Breast epithelium (tissue), 4 donors: ENCODE measurements around the gene GFPT2. TPM values are rescaled to one million over a fixed set of nuclear protein-coding genes. Genes with fewer than 3 reads are reported as not detected.

Source experiments
- DNase-seq, 2 donors: peaks; one replicate each; pipeline ENCODE4 v3.0.0-alpha.2; 2019; ENCODE audit warnings: low spot score in 2 of 2
- H3K27ac ChIP-seq, 2 donors: fragments of 200-600 bp; sonication (generic) in 1 of 2; one replicate each; pipeline ENCODE4 v1.5.1; 2016 to 2019; ENCODE audit warnings: mild to moderate bottlenecking in 1 of 2
- H3K27me3 ChIP-seq, 2 donors: fragments of 200-600 bp; sonication (generic) in 1 of 2; one replicate each; pipeline versions ENCODE4 v1.5.1 to v1.6.0; 2017 to 2019; ENCODE audit warnings: control low read depth in 1 of 2, mild to moderate bottlenecking in 1 of 2
- H3K36me3 ChIP-seq: fragments of 200-600 bp; one replicate; pipeline ENCODE4 v1.5.1; 2019
- H3K4me1 ChIP-seq, 2 donors: fragments of 200-600 bp; sonication (generic); one replicate each; pipeline ENCODE4 v1.5.1; 2016 to 2019; ENCODE audit warnings: control low read depth in 1 of 2
- H3K4me3 ChIP-seq, 3 donors: fragments of 200-600 bp; sonication (generic); 1 replicate in 2 of 3; 2 replicates in 1 of 3; pipeline ENCODE4 v1.5.1; 2016 to 2019; ENCODE audit warnings: mild to moderate bottlenecking in 3 of 3, moderate library complexity in 2 of 3
- H3K9me3 ChIP-seq, 2 donors: fragments of 200-600 bp; sonication (generic) in 1 of 2; one replicate each; pipeline ENCODE4 v1.5.1; 2016 to 2019; ENCODE audit warnings: control low read depth in 1 of 2
- CTCF ChIP-seq, 3 donors: fragments of 450-650 bp; IDR thresholded peaks; one replicate each; pipeline ENCODE4 v1.5.1; 2016 to 2017; ENCODE audit warnings: antibody characterized with exemption in 3 of 3, mild to moderate bottlenecking in 3 of 3, moderate library complexity in 3 of 3
- POLR2A ChIP-seq: fragments of 450-650 bp; IDR thresholded peaks from one replicate; pipeline ENCODE4 v1.6.1; 2016; ENCODE audit warnings: antibody characterized with exemption, mild to moderate bottlenecking, moderate library complexity
- POLR2AphosphoS5 ChIP-seq, 3 donors: sonication (generic); formaldehyde crosslinking; IDR thresholded peaks; one replicate each; pipeline ENCODE4 v1.6.1; 2017; ENCODE audit warnings: antibody characterized with exemption in 3 of 3
- intact Hi-C: fragments of 100-400 bp; cut with DNase I; formaldehyde crosslinking; loops from one replicate; pipeline ENCODE4 v1.15.1; 2023; ENCODE audit warnings: low total_unique reads
- total RNA-seq, 3 donors: library from RNA; depleted of rRNA; stranded (reverse); fragments of >200 nt; gene quantifications; one replicate each; pipeline ENCODE4 v1.1.0, GENCODE V29; 2016

GFPT2 gene
- total RNA-seq, 3 donors from 2014 or later = 27.2 to 60.0 (median 52.5) TPM

GRCh38 chr5:180371949-180372348 is 18.8 kb upstream of the GFPT2 start:
- Histone ChIP-seq H3K27ac (no peak overlapping the region), H3K27me3 (no peaks in the 10 kb centered on the region), H3K4me3 (no peak overlapping the region), H3K36me3 (no peaks in the 10 kb centered on the region), H3K4me1 (no peaks in the 10 kb centered on the region), H3K9me3 (no peaks in the 10 kb centered on the region)
- no peak for DNase-seq
- no peak for TF ChIP-seq CTCF (IDR thresholded peaks at IDR 0.05)
- no peak for TF ChIP-seq POLR2A
- no peak for TF ChIP-seq POLR2AphosphoS5 (IDR thresholded peaks at IDR 0.05)
- intact Hi-C loops = no loop called here

GRCh38 chr5:180370861-180371641 is 17.9 kb upstream of the GFPT2 start:
- no peaks in the 10 kb centered on the region for H3K27me3 ChIP-seq
- no peak for DNase-seq
- no peaks in the 10 kb centered on the region for H3K4me1 ChIP-seq
- H3K27ac ChIP-seq = no peak overlapping the region
- H3K9me3 ChIP-seq = no peaks in the 10 kb centered on the region
- H3K36me3 ChIP-seq = no peaks in the 10 kb centered on the region
- TF ChIP-seq POLR2A (no peak), CTCF (IDR thresholded peaks at IDR 0.05) (no peak), POLR2AphosphoS5 (IDR thresholded peaks at IDR 0.05) (no peak)
- no peak overlapping the region for H3K4me3 ChIP-seq
- intact Hi-C loops = no loop called here

GRCh38 chr5:180367991-180368390 is 14.9 kb upstream of the GFPT2 start:
- TF ChIP-seq POLR2AphosphoS5 (IDR thresholded peaks at IDR 0.05) (no peak), CTCF (IDR thresholded peaks at IDR 0.05) (no peak), POLR2A (no peak)
- Histone ChIP-seq H3K4me1 (no peaks in the 10 kb centered on the region), H3K27ac (no peak overlapping the region), H3K4me3 (no peak overlapping the region), H3K36me3 (no peaks in the 10 kb centered on the region), H3K27me3 (no peaks in the 10 kb centered on the region), H3K9me3 (no peaks in the 10 kb centered on the region)
- no peak for DNase-seq
- intact Hi-C loops = no loop called here

GRCh38 chr5:180367300-180367699 is 14.2 kb upstream of the GFPT2 start:
- H3K4me3 ChIP-seq = no peak overlapping the region
- no peak for DNase-seq
- intact Hi-C loops = no loop called here
- no peak for TF ChIP-seq CTCF (IDR thresholded peaks at IDR 0.05)
- TF ChIP-seq POLR2A = no peak
- H3K36me3 ChIP-seq = no peaks in the 10 kb centered on the region
- no peak overlapping the region for H3K27ac ChIP-seq
- H3K27me3 ChIP-seq = no peaks in the 10 kb centered on the region
- no peaks in the 10 kb centered on the region for H3K9me3 ChIP-seq
- H3K4me1 ChIP-seq = no peaks in the 10 kb centered on the region

- H3K9me3 ChIP-seq = no peaks in the 10 kb centered on the region
- TF ChIP-seq POLR2A = no peak
- H3K4me1 ChIP-seq = no peaks in the 10 kb centered on the region
- peak overlapping the region in 2 of 3 donors; percentile 11 to 33 for H3K4me3 ChIP-seq
- intact Hi-C loops = no loop called here
- H3K27me3 ChIP-seq = no peaks in the 10 kb centered on the region
- no peak overlapping the region for H3K27ac ChIP-seq
- DNase-seq = peak in 1 of 2 donors; percentile 19
- no peaks in the 10 kb centered on the region for H3K36me3 ChIP-seq
These were observed 13.2 kb upstream of the GFPT2 start for GRCh38 chr5:180366326-180366725.
